Pons (tissue), 1 donor: ENCODE data around the gene NASP.

Experiments
- DNase-seq: peaks from one replicate; pipeline ENCODE4 v3.0.0-alpha.2; 2016; ENCODE audit warnings: low spot score

NASP gene, protein sequence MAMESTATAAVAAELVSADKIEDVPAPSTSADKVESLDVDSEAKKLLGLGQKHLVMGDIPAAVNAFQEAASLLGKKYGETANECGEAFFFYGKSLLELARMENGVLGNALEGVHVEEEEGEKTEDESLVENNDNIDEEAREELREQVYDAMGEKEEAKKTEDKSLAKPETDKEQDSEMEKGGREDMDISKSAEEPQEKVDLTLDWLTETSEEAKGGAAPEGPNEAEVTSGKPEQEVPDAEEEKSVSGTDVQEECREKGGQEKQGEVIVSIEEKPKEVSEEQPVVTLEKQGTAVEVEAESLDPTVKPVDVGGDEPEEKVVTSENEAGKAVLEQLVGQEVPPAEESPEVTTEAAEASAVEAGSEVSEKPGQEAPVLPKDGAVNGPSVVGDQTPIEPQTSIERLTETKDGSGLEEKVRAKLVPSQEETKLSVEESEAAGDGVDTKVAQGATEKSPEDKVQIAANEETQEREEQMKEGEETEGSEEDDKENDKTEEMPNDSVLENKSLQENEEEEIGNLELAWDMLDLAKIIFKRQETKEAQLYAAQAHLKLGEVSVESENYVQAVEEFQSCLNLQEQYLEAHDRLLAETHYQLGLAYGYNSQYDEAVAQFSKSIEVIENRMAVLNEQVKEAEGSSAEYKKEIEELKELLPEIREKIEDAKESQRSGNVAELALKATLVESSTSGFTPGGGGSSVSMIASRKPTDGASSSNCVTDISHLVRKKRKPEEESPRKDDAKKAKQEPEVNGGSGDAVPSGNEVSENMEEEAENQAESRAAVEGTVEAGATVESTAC

DNA sequence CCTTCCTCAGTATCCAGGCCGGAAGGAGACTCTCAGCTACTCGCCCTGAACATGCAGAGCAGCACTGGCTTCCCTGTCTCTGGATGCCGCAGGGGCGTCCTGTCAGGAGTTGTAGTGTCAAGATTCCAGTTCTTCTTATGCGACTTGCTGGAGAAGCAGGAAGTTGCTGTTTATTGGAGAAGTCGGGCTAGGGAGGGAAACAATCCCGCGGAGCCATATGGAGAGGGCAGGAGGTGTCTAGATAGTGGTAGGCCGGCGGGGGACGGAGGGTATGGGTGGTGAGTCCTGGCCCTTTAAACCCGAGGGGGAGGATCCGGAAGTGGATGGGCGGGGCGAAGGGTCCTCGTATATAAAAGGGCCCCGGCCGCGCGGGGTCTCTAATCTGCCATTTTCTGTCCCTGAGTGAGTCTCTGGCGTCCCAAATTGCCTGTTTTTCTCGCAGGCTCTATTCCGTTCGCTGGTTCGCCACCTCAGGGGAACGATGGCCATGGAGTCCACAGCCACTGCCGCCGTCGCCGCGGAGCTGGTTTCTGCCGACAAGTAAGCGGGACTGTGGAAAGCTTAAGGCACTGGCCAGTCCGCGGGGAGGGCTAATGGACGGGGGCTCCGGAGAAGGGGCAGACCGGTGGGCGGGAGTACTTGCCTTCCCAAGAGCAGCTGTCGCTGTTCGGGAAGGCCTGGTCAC, at the start of gene NASP:
TSS of gene NASP (plus strand) at position 376 of the 685 bp plus-strand sequence. CDS start at position 482, 106 bp downstream.
- DNase-seq: peak; percentile 88

DNA sequence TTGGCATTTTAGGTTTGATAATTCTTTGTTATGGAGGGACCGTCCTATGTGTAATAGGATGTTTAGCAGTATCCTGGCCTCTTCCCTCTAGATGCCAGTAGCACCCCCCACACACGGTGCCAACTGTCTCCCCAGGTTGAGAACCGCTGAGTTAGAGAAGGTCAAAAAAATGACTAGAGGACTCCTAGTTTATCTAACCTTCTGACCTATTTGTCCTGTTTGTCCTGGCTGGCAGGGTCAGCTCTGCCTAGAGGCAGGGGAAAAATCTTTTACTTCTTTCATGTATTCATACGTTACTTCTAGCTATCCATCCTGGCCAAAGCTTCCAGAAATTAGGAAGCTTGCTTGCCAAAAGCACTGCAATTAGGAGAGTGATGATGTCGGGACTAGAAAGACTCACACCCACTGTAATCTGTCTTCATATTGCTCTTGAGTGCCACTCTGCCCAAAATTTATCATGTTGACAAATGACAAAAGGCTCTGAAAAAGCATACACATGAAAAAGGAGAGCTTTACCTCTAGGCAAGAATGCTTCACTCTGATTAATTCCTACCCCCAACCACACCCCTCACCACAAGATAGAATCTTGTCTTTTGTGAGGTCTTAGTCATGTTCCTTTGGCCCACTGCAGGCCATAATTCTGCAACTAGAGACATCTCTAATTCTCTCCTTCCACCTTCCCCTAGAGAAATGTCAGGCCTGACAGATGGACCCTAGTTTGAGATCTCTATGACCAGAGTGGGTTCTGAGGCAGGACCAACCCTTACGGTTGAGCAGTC, 47.7 kb upstream of the NASP start:
- no peak for DNase-seq

DNA sequence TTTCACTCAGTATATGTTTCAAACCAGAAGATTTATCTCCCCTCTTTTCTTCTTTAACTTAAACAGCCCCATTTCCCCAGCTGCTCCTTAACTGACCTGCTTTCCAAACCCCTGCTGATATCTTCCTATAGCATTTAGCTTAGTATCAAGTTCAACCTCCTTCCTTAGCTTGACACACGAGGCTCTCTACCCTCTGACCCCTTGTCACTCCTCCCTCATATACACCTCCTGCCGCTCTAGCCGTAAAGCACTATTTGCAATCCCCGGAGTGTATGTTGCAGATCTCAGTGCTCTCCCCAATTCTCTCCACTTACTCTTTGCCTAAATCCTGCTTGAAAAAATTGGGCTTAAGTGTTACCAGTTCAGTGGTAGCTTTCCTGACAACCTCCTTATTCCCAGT, 47.0 kb upstream of the NASP start:
- DNase-seq: no peak

DNA sequence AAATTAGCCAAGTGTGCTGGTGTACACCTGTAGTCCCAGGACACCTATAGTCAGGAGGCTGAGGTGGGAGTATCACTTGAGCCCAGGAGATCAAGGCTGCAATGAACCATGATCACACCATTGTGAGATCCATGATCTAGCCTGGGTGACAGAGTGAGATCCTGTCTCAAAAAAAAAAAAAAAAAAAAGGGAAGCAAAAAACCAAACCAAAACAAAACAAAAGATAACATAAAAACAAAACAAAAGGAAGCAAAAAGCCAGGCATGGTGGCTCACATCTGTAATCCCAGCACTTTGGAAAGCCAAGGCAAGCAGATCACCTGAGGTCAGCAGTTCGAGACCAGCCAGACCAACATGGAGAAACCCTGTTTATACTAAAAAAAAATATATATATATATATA, 42.6 kb upstream of the NASP start:
- DNase-seq: no peak

DNA sequence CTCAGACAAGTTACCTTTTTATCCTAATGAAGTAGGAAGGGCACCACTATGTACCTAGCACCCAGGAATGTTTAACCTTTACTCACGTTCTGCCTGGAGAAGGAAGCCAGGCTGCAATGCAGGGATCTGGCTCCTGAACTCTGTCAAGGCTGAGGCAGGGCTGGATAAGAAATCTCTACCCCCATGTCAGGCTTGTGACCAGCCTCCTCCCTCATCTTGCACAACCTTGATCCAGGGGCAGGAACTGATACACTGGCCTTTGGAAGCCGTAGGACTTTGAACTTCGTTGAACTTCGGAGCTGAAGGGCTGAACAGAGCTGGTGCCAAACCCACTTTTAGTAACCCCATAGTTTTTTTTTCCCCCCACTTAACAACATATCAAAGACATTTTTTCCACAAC, 41.2 kb upstream of the NASP start:
- DNase-seq: no peak

DNA sequence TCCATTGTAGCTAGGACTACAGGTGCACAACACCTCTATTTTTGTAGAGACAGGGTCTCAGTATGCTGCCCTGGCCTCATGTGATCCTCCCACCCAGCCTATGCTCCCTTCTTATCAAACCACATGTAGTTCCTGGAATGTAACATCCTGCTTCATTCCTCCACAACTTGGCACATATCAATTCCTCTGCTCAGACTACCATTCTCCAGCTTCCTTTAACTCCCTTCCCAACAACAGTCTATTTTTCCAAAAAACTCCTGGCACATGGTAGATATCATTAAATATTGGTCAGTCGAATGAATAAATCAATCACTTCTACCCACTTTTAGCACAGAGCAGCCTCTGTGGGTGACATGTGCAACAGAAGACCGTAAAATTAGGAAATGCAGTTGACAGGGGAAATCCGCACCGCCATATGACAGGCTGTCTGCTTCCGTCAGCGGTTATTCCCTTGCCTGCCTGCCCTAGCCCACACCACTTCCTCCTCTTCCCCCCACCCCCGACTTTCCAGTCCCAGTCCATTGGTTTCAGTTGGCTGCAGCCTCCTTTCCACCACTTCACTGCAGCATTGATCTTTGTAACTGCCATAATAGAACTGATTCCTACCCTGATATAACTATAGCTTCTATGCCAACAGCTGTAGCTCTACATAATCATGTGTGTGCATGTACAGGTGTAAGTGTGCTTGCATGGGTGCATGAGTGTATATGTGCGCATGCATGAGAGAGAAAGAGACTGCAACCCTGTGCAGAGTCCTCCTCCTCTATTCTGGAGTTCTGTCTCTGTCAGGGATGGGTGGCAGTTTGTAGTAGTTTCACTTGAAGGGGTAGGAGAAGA, 40.0 kb upstream of the NASP start:
- DNase-seq: peak; percentile 69

DNA sequence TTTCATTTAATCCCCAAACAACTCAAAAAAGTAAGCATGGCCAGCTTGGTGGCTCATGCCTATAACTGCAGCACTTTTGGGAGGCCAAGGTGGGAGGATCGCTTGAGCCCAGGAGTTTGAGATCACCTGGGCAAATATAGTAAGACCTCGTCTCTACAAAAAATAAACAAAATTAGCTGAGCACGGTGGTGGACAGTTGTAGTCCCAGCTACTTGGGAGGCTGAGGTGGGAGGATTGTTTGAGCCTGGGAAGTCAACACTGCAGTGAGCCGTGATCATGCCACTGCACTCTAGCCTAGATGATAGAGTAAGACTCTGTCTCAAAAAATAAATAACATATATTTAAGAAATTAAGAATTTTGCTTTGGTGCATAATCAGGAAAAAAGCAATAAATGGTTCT, 39.3 kb upstream of the NASP start:
- no peak for DNase-seq

DNA sequence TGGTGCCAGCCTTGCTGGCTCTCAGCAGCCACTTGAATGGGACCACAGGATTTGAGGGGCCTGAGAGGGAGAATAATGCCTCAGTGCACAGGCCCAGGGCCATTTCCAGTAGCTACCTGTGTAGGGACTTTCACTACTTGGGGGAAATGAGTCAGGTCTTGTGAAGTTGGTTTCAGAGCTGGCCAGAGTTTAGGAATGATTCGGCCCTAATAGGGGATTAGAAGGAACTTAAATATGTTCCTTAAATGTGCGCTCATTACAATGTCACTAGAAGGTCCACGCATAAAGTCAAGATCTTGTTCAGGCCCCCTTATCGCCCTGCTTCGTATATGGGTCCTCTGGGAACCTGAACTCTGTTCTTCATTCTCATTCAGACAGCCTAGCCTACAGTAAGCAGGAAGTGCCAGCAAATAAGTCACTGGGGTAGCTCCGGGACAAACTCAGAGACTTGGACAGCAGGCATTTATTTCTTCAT, 38.8 kb upstream of the NASP start:
- no peak for DNase-seq

DNA sequence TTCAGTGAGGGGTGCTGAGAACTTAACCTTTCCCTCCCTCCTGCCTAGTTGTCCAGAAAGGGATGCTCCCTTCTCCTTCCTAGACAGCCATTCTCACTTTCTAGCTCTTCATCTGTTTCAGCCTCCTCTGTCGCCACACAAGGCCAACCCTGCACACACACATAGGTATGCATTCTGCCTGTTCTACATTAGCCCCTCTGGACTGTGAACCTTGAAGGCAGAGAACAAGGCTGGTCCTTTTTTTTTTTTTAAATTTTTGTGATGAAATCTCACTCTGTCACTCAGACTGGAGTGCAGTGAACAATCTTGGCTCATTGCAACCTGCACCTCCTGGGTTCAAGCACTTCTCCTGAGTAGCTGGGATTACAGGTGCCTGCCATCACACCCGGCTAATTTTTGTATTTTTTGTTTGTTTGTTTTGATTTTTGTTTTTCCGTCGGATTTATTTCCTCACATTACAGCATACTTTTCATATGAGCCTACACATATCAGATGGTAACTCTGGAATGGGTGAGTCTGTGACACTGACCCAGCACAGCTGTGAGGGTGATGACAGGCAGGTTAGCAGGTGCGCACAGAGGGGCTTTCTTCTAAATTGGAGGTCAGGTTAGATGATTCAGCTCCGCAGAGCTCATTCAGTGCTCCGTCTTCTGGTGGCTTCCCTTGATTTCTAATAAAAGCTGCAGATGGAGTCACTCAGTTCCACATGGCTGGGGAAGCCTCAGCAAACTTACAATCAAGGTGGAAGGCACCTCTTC, 38.1 kb upstream of the NASP start:
- no peak for DNase-seq

DNA sequence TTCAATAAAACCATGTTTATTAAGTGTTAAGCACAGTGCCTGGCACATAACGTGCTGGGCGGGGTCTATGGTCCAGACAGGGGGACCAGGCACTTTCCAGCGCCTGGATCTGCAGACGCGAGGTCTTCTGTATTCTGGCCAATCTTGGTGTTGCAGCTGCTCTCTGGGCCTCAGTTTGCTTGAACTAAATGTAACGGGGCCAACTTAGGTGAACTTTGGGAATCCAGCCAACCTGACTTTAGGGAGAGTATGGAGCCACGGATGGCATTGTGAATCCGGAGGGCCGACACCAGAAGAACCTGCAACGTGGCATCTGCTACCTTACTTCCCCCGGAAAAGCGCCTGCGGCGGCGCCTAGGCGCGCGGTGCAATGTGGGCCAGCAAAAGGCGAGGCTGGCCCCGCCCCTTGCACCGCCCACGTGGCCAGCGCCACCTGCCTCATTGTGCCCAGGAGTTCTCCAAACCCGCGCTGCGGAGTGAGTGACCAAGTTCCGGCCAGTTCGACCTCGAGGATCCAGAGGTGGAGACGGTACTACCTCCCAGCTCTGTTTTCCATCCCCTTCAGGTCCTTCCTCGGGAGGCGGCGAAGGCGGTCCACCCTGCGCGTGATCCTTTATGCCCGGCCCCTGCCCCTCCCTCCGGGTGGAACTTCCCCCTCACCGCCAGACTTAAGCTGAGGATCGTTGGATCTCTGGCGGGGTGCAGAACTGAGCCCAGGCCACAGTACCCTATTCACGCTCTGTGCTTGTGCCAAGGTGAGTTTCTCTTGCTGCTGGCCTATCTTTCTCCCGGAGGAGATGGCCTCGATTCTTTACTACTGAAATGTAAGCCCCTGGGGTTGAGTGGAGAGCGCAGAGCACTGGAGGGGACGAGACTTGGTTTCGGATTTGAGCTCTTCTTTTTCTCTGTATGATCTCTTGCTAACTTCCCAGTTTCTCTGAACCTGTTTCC, 33.2 kb upstream of the NASP start, which contains the start of gene AKR1A1:
TSS of gene AKR1A1 (plus strand) at position 426 of the 951 bp plus-strand sequence. CDS start 10,969 bp downstream, outside the sequence.
- DNase-seq: peak; percentile 90

DNA sequence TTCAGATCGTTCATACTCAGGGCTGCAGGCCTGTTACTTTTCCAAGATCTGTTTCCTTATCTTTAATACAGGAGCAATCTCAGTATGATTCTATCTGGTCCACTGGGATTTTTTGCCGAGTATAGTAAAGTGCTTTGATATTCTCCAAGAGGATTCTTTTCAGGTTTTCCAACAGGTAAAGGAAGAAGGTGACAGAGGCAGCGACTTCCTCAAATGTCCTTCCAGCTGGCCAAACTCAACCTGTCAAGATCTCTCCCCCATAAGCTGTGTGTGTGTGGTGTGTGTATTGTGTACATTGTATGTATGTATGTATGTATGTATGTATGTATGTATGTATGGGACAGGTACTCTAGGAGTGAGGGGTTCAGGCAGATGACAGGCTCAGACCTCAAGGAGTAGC, 32.2 kb upstream of the NASP start:
- no peak for DNase-seq

DNA sequence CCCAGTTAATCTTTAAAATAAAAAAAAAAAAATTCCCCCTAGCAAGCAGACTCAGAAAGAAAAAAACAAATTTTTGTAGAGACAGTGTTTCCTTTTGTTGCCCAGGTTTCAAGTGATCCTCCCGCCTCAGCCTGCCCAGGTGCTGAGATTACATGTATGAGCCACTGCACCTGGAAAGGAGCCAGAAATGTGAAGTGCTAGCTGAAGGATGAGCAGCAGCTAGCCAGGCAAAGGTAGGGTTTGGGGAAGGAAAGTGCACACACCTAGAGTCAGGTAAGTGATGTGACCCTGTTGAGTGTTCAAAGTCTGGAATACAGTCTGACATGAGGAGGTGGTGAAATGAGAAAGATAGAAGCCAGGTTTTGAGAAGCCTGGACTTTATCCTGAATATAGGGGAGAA, 31.5 kb upstream of the NASP start:
- DNase-seq: no peak

DNA sequence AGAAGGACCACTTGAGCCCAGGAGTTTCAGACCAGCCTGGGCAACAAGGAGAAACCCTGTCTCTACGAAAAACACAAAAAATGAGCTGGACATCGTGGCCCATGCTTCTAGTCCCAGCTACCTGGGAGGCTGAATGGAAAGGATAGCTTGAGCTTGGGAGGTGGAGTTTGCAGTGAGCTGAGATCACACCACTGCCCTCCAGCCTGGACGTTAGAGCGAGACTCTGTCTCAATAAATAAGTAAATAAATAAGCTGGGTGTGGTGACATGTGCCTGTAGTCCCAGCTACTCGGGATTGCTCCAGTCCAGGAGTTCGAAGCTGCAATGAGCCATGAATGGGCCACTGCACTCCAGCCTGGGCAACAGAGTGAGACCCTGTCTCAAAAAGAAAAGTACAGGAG, 29.6 kb upstream of the NASP start:
- DNase-seq: no peak

DNA sequence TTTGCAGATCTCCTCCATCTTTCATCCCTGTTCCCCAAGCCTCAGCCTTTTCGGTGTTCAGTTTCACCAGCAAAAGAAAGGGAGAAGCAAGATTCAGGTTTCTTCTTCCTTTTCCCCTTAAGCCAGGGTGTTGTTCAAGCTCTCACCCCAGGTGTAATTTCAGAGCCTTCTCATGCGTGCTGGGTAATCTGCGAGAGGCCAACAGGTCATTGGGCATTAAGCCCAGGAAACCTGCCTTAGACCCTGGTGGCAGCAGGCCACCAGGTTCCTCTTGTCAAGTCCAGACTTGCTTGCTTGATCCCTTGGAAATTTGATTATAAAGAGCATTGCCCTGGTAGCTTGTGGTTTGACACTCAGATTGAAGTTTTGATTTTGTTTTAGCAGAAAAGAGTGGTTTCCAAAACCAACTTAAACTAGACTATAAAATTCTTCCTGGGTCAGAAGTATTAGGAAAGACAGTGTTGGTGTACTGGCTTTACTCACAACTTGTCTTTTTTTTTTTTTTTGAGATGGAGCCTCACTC, 26.4 kb upstream of the NASP start:
- DNase-seq: no peak

DNA sequence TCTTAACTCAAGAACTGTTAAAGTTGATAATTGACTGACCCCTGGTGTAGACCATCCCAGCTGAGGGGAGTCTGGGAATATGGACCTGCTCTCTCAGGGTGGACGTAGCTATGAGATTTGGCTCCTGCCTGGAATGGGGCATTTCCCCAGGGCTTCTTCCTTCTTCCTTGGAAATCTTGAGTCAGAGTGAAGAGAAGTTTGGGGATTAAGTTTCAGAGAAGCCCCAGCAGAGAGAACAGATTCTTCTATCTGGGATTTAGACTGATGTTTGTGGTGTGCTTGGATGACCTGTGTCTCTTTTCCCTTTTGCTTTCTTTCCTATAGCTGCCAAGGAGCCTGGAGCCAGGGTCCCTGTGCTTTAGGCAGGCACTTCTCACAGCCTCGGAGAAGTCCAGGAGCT, 20.0 kb upstream of the NASP start:
- no peak for DNase-seq

DNA sequence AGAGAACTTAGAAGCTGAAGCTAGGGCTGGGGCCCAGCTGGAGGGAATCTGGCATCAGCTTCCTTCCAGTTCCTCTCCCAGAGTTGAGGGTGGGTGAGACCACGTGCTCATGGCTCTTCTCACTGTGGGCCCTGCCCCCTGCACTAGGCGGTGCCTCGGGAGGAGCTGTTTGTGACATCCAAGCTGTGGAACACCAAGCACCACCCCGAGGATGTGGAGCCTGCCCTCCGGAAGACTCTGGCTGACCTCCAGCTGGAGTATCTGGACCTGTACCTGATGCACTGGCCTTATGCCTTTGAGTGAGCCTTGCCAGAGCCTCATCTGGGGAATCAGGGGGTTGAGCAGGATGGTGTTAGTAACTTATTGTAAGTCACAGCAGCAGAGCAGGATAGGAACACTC, 17.1 kb upstream of the NASP start:
- DNase-seq: no peak

DNA sequence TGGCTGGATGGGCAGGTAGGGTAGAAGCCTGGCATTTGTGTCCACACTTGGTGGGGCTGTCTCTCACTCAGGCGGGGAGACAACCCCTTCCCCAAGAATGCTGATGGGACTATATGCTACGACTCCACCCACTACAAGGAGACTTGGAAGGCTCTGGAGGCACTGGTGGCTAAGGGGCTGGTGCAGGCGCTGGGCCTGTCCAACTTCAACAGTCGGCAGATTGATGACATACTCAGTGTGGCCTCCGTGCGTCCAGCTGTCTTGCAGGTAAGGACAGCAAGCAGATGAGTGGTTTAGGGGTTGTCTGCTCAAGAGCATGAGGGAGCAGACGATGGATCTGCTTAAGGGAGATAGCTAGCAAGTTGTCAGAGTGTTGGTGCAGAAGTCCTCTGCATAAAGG, 15.9 kb upstream of the NASP start:
- DNase-seq: no peak

DNA sequence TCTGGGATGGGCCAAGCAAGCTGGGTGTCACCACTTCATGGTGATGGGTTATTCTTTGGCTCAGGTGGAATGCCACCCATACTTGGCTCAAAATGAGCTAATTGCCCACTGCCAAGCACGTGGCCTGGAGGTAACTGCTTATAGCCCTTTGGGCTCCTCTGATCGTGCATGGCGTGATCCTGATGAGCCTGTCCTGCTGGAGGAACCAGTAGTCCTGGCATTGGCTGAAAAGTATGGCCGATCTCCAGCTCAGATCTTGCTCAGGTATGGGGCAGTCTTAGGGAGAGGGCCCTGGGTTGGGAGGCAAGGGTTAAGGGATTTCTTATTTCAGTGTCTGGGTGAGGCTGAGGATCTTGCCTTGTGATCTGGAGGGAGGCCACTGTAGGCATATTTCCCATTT, 15.4 kb upstream of the NASP start:
- DNase-seq: no peak

DNA sequence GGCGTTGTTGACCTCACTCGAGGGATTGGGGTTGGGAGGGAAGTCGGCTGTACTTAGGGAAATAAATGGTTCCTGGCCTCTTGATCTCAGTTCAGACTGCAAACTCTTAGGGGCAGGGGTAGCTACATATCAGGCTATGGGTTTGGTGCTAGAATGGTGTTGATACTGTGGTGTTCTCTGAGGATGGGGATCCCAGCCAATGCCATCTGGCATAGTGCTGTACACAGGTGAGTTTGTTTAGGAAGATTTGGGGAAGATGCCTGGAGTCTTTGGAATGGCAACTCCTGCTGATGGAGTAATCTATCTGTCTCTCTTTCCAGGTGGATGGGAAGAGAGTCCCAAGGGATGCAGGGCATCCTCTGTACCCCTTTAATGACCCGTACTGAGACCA, 14.3 kb upstream of the NASP start:
- DNase-seq: no peak
